Measurements from ENCODE around the gene JMJD8.

Gene JMJD8

GRCh38 chr16:634996-635395, 49.1 kb downstream of the JMJD8 start:
- Histone ChIP-seq H3K9ac (ENCODE audit: low read length in 2 of 2) (peak overlapping the region in 1 of 2 donors; percentile 93), H3K9me3 (ENCODE audit: control insufficient read depth in 2 of 2, low read length in 2 of 2) (no peaks in the 10 kb centered on the region), H3K27ac (ENCODE audit: low read length) (no peak overlapping the region), H3K4me1 (ENCODE audit: control insufficient read depth, insufficient read depth, low read length) (peaks cover 34% of the 10 kb centered on the region), H3K27me3 (ENCODE audit: control insufficient read depth in 1 of 2, insufficient read depth in 2 of 2, low read length in 2 of 2) (peaks cover 2 to 6% of the 10 kb centered on the region in 2 donors), H3K36me3 (ENCODE audit: control insufficient read depth in 2 of 2, insufficient read depth in 2 of 2, low read length in 2 of 2) (no peaks in the 10 kb centered on the region), H3K4me3 (ENCODE audit: low read length in 2 of 2) (peak overlapping the region in 1 of 2 donors; percentile 94)

- Histone ChIP-seq H3K27me3 (ENCODE audit: control insufficient read depth in 1 of 2, insufficient read depth in 2 of 2, low read length in 2 of 2) (peaks cover 2 to 6% of the 10 kb centered on the region in 2 donors), H3K9ac (ENCODE audit: low read length in 2 of 2) (no peak overlapping the region), H3K4me1 (ENCODE audit: control insufficient read depth, insufficient read depth, low read length) (peaks cover 36% of the 10 kb centered on the region), H3K4me3 (ENCODE audit: low read length in 2 of 2) (no peak overlapping the region), H3K36me3 (ENCODE audit: control insufficient read depth in 2 of 2, insufficient read depth in 2 of 2, low read length in 2 of 2) (no peaks in the 10 kb centered on the region), H3K27ac (ENCODE audit: low read length) (no peak overlapping the region), H3K9me3 (ENCODE audit: control insufficient read depth in 2 of 2, low read length in 2 of 2) (no peaks in the 10 kb centered on the region)
These were observed 50.0 kb downstream of the JMJD8 start for GRCh38 chr16:634051-634670.

GRCh38 chr16:633336-634050, 50.6 kb downstream of the JMJD8 start:
- no peak overlapping the region for H3K9ac ChIP-seq (ENCODE audit: low read length in 2 of 2)
- no peaks in the 10 kb centered on the region for H3K9me3 ChIP-seq (ENCODE audit: control insufficient read depth in 2 of 2, low read length in 2 of 2)
- peaks cover 2 to 6% of the 10 kb centered on the region in 2 donors for H3K27me3 ChIP-seq (ENCODE audit: control insufficient read depth in 1 of 2, insufficient read depth in 2 of 2, low read length in 2 of 2)
- no peak overlapping the region for H3K4me3 ChIP-seq (ENCODE audit: low read length in 2 of 2)
- H3K4me1 ChIP-seq (ENCODE audit: control insufficient read depth, insufficient read depth, low read length): peaks cover 36% of the 10 kb centered on the region
- H3K27ac ChIP-seq (ENCODE audit: low read length): no peak overlapping the region
- H3K36me3 ChIP-seq (ENCODE audit: control insufficient read depth in 2 of 2, insufficient read depth in 2 of 2, low read length in 2 of 2): no peaks in the 10 kb centered on the region

- H3K4me1 ChIP-seq (ENCODE audit: control insufficient read depth, insufficient read depth, low read length): peaks cover 31% of the 10 kb centered on the region
- no peaks in the 10 kb centered on the region for H3K9me3 ChIP-seq (ENCODE audit: control insufficient read depth in 2 of 2, low read length in 2 of 2)
- no peak overlapping the region for H3K4me3 ChIP-seq (ENCODE audit: low read length in 2 of 2)
- no peak overlapping the region for H3K27ac ChIP-seq (ENCODE audit: low read length)
- H3K9ac ChIP-seq (ENCODE audit: low read length in 2 of 2): no peak overlapping the region
- H3K36me3 ChIP-seq (ENCODE audit: control insufficient read depth in 2 of 2, insufficient read depth in 2 of 2, low read length in 2 of 2): peaks cover 0 to 2% of the 10 kb centered on the region in 2 donors
- H3K27me3 ChIP-seq (ENCODE audit: control insufficient read depth in 1 of 2, insufficient read depth in 2 of 2, low read length in 2 of 2): peaks cover 2 to 6% of the 10 kb centered on the region in 2 donors
These were observed 51.4 kb downstream of the JMJD8 start for GRCh38 chr16:632486-633335.

- peaks cover 0 to 2% of the 10 kb centered on the region in 2 donors for H3K36me3 ChIP-seq (ENCODE audit: control insufficient read depth in 2 of 2, insufficient read depth in 2 of 2, low read length in 2 of 2)
- H3K4me3 ChIP-seq (ENCODE audit: low read length in 2 of 2): no peak overlapping the region
These were observed 52.3 kb downstream of the JMJD8 start for GRCh38 chr16:631808-632358.

More at GRCh38 chr16:631808-632358, 52.3 kb downstream of the JMJD8 start:
- peaks cover 25% of the 10 kb centered on the region for H3K4me1 ChIP-seq (ENCODE audit: control insufficient read depth, insufficient read depth, low read length)
- H3K9me3 ChIP-seq (ENCODE audit: control insufficient read depth in 2 of 2, low read length in 2 of 2): no peaks in the 10 kb centered on the region
- H3K27me3 ChIP-seq (ENCODE audit: control insufficient read depth in 1 of 2, insufficient read depth in 2 of 2, low read length in 2 of 2): peaks cover 2 to 6% of the 10 kb centered on the region in 2 donors
- no peak overlapping the region for H3K9ac ChIP-seq (ENCODE audit: low read length in 2 of 2)
- H3K27ac ChIP-seq (ENCODE audit: low read length): no peak overlapping the region

Measured in stomach smooth muscle (tissue), 2 donors.